Mesendoderm (in vitro differentiated cells): ENCODE results near the gene AP4B1.
"Not testable (repeated sequence)": the region's sequence is repeated elsewhere in the genome, so short reads cannot be mapped to it uniquely, and the experiment has no call there.

Source experiments
- DNase-seq: peaks from one replicate; pipeline ENCODE4 v3.0.0; 2013
- H2AK5ac ChIP-seq: 2 replicates; pipeline ENCODE4 v1.6.1; 2013; ENCODE audit warnings: low read length, inconsistent platforms
- H2BK120ac ChIP-seq: 2 replicates; pipeline ENCODE4 v1.6.1; 2013; ENCODE audit warnings: low read depth, mild to moderate bottlenecking, low read length, moderate library complexity, mixed read lengths
- H2BK15ac ChIP-seq: replicated peaks from 2 replicates; pipeline ENCODE4 v1.6.1; 2013; ENCODE audit warnings: low read depth, mild to moderate bottlenecking, moderate library complexity
- H2BK5ac ChIP-seq: 2 replicates; pipeline ENCODE4 v1.6.1; 2013; ENCODE audit warnings: low read length, inconsistent platforms
- H3K18ac ChIP-seq: 2 replicates; pipeline ENCODE4 v1.6.1; 2013; ENCODE audit warnings: mild to moderate bottlenecking, low read length, mixed read lengths
- H3K23ac ChIP-seq: one replicate; pipeline ENCODE4 v1.6.1; 2013; ENCODE audit warnings: low read length
- H3K27ac ChIP-seq: 2 replicates; pipeline ENCODE4 v1.5.1; 2013; ENCODE audit warnings: low read depth, mild to moderate bottlenecking, inconsistent platforms, low read length, moderate library complexity
- H3K27me3 ChIP-seq: 2 replicates; pipeline ENCODE4 v1.6.1; 2013; ENCODE audit warnings: low read length, control low read depth, mild to moderate bottlenecking, inconsistent platforms; ENCODE audit not compliant: insufficient read depth, poor library complexity
- H3K36me3 ChIP-seq: 2 replicates; pipeline ENCODE4 v1.6.1; 2013; ENCODE audit warnings: low read length, inconsistent platforms; ENCODE audit not compliant: control insufficient read depth, insufficient read depth
- H3K4ac ChIP-seq: one replicate; pipeline ENCODE4 v1.6.1; 2013; ENCODE audit warnings: low read depth, mild to moderate bottlenecking, low read length, moderate library complexity
- H3K4me1 ChIP-seq: 2 replicates; pipeline ENCODE4 v1.6.1; 2013; ENCODE audit warnings: low read depth, low read length, inconsistent platforms; ENCODE audit not compliant: control insufficient read depth
- H3K4me2 ChIP-seq: 2 replicates; pipeline ENCODE4 v1.6.1; 2013; ENCODE audit warnings: low read length
- H3K4me3 ChIP-seq: 2 replicates; pipeline ENCODE4 v1.5.1; 2013; ENCODE audit warnings: mild to moderate bottlenecking, low read length
- H3K56ac ChIP-seq: one replicate; pipeline ENCODE4 v1.6.1; 2013; ENCODE audit warnings: low read length
- H3K79me1 ChIP-seq: 2 replicates; pipeline ENCODE4 v1.6.1; 2013; ENCODE audit warnings: low read length, inconsistent platforms
- H3K79me2 ChIP-seq: 2 replicates; pipeline ENCODE4 v1.6.1; 2013; ENCODE audit warnings: mild to moderate bottlenecking, low read length; ENCODE audit not compliant: control insufficient read depth, insufficient read depth
- H3K9ac ChIP-seq: 2 replicates; pipeline ENCODE4 v1.6.1; 2013; ENCODE audit warnings: low read length, inconsistent platforms
- H4K5ac ChIP-seq: one replicate; pipeline ENCODE4 v1.6.1; 2013; ENCODE audit warnings: low read length
- H4K8ac ChIP-seq: one replicate; pipeline ENCODE4 v1.6.1; 2013; ENCODE audit warnings: low read depth, mild to moderate bottlenecking, control low read depth, low read length, moderate library complexity
- WGBS: extraction: QIAGEN DNeasy Blood & Tissue Kit; methylation state at CpG from one replicate; pipeline ENCODE4 v1.1.7; 2013; ENCODE audit warnings: low lambda C conversion rate, missing lambda C conversion rate; ENCODE audit not compliant: insufficient coverage; ENCODE audit errors: extremely low coverage; 5-methylcytosine and 5-hydroxymethylcytosine counted together

The AP4B1 gene

GRCh38 chr1:113852694-113853093 is 51.9 kb downstream of the AP4B1 start:
- not testable (repeated sequence) for H4K5ac ChIP-seq, H3K4me3 ChIP-seq, H2BK5ac ChIP-seq, H3K4me1 ChIP-seq, H3K79me1 ChIP-seq, H3K18ac ChIP-seq, H3K4me2 ChIP-seq, H2BK15ac ChIP-seq, H2BK120ac ChIP-seq, H4K8ac ChIP-seq, H3K27me3 ChIP-seq, H3K23ac ChIP-seq, DNase-seq, H3K27ac ChIP-seq, H3K4ac ChIP-seq, H3K56ac ChIP-seq, H3K9ac ChIP-seq, H2AK5ac ChIP-seq, H3K36me3 ChIP-seq, H3K79me2 ChIP-seq
- no CpG with 5 or more reads among the region's 6 CpGs for WGBS

DNA sequence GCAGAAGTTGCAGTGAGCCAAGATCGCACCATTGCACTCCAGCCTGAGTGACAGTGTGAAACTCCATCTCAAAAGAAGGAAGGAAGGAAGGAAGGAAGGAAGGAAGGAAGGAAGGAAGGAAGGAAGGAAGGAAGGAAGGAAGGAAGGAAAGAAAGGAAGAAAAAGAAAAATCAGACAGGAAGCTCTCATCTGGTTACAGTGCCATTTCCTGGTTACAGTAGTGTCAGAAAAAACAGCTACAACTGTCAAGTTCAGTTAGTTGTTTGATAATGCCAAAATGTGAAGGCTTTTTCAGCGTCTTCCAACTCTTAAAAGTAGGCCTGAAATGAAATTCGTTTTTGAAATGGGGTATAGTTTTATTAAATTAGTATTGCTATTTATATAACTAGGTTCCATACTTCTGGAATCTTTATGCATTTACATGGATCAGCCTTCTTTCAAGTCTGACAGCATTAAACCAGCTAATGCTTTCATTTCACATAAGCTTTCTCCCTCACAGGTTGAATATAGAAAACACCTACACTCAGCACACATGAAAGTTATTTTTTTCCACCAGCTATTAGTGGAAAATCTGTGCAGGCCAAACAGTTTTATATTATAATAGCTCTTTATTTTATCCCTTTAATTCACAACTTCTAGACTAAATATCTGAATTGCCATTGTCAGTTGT is 54.3 kb downstream of the AP4B1 start:
- Histone ChIP-seq H3K9ac (no peak overlapping the region), H2BK120ac (no peak overlapping the region), H2BK15ac (no peak overlapping the region), H3K79me1 (no peaks in the 10 kb centered on the region), H3K18ac (no peak overlapping the region), H3K4me3 (no peak overlapping the region), H2BK5ac (no peak overlapping the region), H3K27ac (no peak overlapping the region), H4K8ac (no peak overlapping the region), H3K56ac (no peak overlapping the region), H3K4me1 (no peaks in the 10 kb centered on the region), H4K5ac (no peak overlapping the region), H3K36me3 (no peaks in the 10 kb centered on the region), H3K4ac (no peak overlapping the region), H3K4me2 (no peak overlapping the region), H2AK5ac (no peak overlapping the region), H3K23ac (no peak overlapping the region), H3K79me2 (no peaks in the 10 kb centered on the region), H3K27me3 (no peaks in the 10 kb centered on the region)
- WGBS: no CpG with 5 or more reads among the region's 3 CpGs
- DNase-seq: no peak

- no peak for DNase-seq
- no peak overlapping the region for H3K4me3 ChIP-seq
- no peak overlapping the region for H3K4me2 ChIP-seq
- no peak overlapping the region for H3K4ac ChIP-seq
- H3K36me3 ChIP-seq: no peaks in the 10 kb centered on the region
- no peak overlapping the region for H3K23ac ChIP-seq
- H3K4me1 ChIP-seq: no peaks in the 10 kb centered on the region
- no peak overlapping the region for H2BK15ac ChIP-seq
- no peak overlapping the region for H3K9ac ChIP-seq
- no peak overlapping the region for H3K56ac ChIP-seq
- no peaks in the 10 kb centered on the region for H3K79me1 ChIP-seq
- H2AK5ac ChIP-seq: no peak overlapping the region
- no peaks in the 10 kb centered on the region for H3K79me2 ChIP-seq
- H4K8ac ChIP-seq: no peak overlapping the region
- no peaks in the 10 kb centered on the region for H3K27me3 ChIP-seq
- H2BK5ac ChIP-seq: no peak overlapping the region
- no peak overlapping the region for H2BK120ac ChIP-seq
- no peak overlapping the region for H3K18ac ChIP-seq
- H3K27ac ChIP-seq: no peak overlapping the region
- H4K5ac ChIP-seq: no peak overlapping the region
These were observed 55.5 kb downstream of the AP4B1 start for GRCh38 chr1:113849072-113849471.

GRCh38 chr1:113846391-113847035 is 58.1 kb downstream of the AP4B1 start:
- no peak overlapping the region for H3K27ac ChIP-seq
- H3K4ac ChIP-seq: no peak overlapping the region

More at GRCh38 chr1:113846391-113847035, 58.1 kb downstream of the AP4B1 start:
- H3K36me3 ChIP-seq: no peaks in the 10 kb centered on the region
- H4K5ac ChIP-seq: no peak overlapping the region
- no peak overlapping the region for H2BK15ac ChIP-seq
- no peak overlapping the region for H2BK120ac ChIP-seq
- H3K27me3 ChIP-seq: no peaks in the 10 kb centered on the region
- no peak overlapping the region for H3K4me3 ChIP-seq
- no peak overlapping the region for H3K9ac ChIP-seq
- no peak overlapping the region for H4K8ac ChIP-seq
- H3K18ac ChIP-seq: no peak overlapping the region
- H2AK5ac ChIP-seq: no peak overlapping the region
- WGBS: no CpG with 5 or more reads among the region's 2 CpGs
- DNase-seq: no peak
- H3K79me1 ChIP-seq: no peaks in the 10 kb centered on the region
- no peak overlapping the region for H3K4me2 ChIP-seq
- H3K79me2 ChIP-seq: no peaks in the 10 kb centered on the region
- no peak overlapping the region for H3K56ac ChIP-seq
- H3K4me1 ChIP-seq: no peaks in the 10 kb centered on the region
- no peak overlapping the region for H3K23ac ChIP-seq
- H2BK5ac ChIP-seq: no peak overlapping the region
